GM18511 (cell line): ENCODE measurements around the gene OR52R1.
A peak's percentile ranks its signal among the peaks of the same experiment; 100 is the strongest.
"Not testable (repeated sequence)": the region's sequence is repeated elsewhere in the genome, so short reads cannot be mapped to it uniquely, and the experiment has no call there.

Experiments
- ATAC-seq: cut with Tn5 transposase; IDR thresholded peaks from one replicate; pipeline ENCODE4 v1.9.1; 2021; ENCODE audit warnings: mild to moderate bottlenecking, moderate library complexity; ENCODE audit not compliant: unreplicated experiment

The OR52R1 gene

DNA sequence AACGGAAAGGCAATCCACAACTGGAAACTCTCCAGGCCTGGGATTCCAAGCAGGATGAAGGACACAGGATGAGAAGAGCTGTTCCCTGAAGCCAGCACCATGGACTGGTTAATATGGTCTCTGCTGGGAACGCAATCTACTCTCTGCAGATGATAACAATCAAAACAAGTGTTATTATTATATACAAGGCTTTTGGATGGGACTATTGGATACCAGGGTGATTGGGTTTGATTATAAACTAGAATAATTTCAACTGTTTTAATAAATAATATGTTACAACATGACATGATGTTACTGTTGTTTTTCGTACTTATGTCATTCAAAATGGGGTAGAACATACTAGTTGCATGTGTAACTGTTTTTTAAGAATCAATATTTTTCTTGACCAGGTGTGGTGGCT is at the start of gene OR52R1:
TSS of gene OR52R1 (minus strand) at position 101 of the 400 bp plus-strand sequence. CDS start at position 101, 0 bp downstream.
- ATAC-seq, result no peak

DNA sequence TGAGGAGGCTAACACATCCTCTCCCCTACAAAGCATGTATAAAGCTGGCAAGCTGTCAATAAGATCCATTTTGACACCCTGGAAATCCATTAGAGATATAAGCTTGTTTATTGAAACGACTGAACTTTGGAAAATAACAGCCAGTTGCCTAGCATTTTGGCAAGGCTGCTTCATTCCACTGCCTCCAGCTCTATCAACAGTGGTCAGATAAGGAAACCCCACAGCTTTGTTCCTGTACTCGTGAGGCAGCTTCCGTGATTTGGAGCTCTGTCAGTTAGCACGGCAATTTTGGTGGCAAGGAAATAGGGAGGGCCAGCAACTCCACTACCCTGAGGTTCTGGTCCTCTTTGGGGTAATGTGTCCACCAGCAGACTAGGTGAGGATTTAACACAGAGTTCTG is 46.9 kb upstream of the OR52R1 start:
- ATAC-seq, result no peak

DNA sequence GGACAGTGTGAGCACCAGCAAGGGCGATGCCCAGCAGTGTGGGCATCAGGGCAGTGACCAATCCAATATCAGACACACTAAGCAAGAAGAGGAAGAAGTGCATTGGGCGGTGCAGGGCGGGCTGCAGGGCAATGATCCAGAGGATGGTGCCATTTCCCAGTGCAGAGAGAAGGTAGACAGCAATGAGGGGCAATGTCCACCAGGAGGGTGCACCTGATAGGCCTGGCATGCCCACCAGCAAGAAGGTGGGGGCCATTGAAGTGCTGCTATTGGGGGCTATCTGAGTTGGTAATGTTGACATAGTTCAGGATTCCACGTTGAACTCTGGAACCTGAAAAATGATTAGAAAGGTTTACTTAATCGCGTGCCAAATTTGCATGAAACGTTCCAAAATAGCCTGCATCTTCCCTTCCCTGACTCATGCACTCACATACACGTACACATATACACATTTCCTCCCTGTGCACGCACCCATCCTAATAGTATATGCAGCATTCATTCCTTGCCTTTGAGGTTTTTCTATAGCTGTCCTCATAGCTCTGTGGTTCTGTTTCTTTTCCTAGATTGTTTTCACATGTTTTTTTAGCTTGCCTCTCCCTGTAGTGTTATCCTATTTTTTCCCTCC is 44.8 kb upstream of the OR52R1 start, which contains the start of gene OR51S1:
TSS of gene OR51S1 (minus strand) at position 301 of the 625 bp plus-strand sequence. CDS start at position 301, 0 bp downstream.
- no peak for ATAC-seq

DNA sequence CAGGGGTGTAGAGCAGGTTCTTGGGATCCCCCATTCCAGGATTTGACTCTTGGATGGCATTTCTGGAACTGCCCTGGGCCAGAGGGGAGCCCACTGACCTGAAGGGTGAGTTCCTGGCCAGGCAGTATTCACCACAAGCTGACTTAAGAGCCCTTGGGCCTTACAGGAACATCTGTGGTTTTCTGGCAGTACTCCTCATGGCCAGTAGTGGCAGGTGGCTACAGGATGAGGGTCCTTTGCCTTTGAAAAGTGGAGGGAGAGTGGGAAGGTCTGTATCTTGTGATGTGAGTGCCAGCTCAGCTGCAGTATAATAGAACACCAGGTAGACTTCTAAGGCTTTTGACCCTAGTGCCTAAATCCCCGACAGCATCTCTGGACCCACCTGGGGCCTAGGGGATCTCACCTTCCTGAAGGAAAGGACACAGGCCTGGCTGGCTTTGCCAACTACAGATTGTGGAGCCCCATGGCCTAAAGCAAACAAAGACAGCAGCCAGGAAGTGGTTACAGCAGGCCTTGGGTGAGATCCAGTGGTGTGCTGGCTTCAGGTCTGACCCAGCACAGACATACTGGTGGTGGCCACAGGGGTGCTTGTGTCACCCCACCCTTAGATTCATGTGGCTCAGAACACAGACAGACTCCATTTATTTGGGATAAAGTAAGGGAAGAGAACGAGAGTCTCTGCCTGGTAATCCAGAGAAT is 35.8 kb upstream of the OR52R1 start:
- ATAC-seq, result no peak

DNA sequence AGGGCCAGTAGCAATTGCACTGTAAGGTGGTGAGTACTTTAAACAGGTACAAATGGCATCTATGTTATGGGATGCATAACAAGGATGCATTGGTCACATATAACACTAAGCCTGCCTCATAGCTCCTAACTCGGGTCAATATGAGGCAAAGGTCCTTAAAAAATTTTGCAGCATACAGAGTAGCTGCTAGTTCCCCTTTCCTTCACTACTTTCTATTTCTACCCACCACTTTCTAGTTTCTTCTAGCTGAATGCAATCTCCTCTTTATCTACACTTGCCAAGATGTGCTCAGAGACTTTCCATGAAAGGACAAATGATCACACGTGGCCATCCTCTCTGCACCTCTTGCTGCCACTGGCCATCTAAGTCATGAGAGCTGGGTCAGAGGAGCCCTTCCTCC is 26.7 kb upstream of the OR52R1 start:
- ATAC-seq, result no peak

DNA sequence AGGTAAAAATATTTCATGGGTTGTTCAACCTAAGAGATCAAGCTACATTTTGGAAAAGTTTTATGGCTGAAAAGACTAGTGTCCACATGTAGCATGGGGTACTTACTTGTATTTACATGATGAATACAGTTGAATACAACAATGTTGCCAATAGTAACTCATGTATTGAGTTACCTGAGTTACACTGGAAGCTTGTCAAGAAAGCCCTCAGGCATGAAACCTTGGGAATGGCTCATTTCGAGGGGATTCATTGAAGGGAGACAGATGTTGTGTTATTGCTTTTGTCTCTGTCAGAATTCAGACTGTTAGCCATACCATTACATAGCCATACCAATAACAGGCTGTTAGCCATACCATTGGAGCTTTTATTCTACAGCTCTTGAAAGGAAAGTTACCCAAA is 26.2 kb upstream of the OR52R1 start:
- ATAC-seq, result no peak

DNA sequence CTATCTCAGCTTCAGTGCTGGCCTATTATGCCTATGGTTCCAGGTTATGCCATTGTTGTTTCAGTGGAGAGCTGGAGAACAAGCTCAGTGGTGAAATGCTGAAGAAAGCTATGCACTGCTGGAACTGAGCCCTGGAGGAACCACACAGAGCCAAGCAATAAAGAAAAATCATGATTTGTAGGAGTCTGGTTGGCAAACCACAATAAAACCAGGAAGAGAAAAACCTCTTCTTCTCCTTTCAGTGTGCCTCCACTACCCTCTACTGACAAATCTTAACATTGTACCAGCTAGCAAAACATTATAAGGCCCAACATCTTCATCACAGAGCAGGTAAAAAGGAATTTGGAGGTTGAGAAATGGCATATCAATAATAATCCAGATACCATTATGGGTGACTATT is 22.2 kb upstream of the OR52R1 start:
- no peak for ATAC-seq

DNA sequence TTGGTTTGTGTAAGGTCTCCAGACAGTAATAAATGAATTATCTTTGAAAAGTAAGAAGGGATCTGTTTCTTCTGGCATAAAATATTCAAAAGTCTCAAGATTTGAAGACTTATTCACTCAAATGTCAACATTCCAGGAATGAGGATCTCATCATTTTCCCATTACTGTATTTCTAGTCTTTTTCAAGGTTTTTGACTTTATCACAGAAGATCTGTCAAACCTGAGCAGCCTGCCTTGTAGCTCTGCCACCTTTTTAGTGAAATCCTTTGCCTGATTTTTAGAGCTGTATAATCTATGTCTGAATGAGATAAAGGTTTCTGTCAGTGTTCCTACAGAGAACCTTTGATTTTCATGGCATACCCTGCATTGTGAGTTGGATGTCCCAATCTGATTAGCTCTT is 21.0 kb upstream of the OR52R1 start:
- no peak for ATAC-seq

DNA sequence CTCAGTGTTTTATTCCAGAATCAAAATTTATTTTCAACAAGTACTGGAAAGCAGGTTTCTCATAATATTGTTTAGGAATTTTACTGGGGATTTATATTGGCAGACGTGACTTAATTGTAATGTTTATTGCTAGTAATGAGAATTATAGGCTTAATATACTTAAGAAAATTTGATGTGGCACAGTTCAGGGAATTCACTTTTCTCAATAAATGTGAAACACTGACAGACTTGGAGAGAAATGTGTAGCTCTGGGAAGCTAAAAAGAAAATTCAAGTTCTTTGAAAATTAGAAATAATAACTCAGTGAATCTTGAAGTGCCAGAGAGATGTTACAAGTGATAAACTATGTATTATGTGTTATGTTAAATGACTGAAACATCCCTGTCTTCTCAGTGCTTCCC is 16.8 kb upstream of the OR52R1 start, which contains the start of gene OR51F2:
TSS of gene OR51F2 (plus strand) at position 301 of the 400 bp plus-strand sequence. CDS start 101 bp downstream, outside the sequence.
- ATAC-seq, result no peak

DNA sequence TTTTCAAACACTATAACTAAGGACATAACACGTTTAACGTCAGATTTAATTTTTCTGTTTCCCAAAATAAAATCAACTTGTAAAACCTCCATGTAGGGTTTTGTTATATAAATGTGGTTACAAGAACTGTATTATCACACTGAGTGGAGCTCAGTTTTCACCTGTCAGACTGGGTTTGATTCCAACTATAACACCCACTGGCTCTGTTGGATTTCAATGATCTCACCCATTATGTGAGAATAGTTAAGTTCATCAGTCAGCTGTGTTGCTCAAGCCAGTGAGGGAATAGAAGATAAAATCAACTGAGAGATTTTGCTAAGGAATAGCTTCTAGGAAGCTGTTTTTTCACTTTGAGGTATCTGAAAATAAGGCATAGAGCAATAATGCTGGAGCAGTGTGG is 5.1 kb upstream of the OR52R1 start:
- no peak for ATAC-seq

DNA sequence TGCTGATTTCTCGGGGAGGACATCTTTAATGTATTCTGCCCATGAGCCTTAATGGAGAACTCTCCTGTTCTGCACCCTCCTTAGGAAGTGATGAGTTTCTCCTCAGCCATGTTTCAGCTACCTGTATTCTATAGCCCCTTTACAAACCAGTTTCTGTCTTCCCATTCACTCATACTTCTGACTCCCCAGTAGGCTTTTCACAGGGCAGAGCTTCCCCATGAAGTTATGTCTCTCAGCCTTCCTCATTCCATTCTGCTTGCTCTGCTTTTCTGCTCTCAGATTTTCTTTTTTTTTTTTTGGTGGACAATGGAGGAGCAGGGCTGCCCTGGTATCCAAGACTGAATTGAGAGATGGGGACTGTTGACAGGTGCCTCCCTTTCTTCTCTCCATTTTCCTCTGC is 4.3 kb upstream of the OR52R1 start:
- ATAC-seq, result no peak

DNA sequence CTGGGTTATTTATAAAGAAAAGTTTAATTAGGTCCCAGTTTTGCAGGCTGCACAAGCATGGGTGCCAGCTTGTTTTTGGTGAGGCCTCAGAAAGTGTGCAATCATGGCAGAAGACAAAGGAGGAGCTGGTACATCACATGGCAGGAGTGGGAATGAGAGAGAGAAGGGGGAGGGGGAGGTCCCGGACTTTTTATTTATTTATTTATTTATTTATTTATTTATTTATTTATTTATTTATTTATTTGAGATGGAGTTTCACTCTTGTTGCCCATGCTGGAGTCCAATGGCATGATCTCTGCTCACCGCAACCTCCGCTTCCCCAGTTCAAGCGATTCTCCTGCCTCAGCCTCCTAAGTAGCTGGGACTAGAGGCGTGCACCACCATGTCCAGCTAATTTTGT is 2.9 kb downstream of the OR52R1 start:
- not testable (repeated sequence) for ATAC-seq

DNA sequence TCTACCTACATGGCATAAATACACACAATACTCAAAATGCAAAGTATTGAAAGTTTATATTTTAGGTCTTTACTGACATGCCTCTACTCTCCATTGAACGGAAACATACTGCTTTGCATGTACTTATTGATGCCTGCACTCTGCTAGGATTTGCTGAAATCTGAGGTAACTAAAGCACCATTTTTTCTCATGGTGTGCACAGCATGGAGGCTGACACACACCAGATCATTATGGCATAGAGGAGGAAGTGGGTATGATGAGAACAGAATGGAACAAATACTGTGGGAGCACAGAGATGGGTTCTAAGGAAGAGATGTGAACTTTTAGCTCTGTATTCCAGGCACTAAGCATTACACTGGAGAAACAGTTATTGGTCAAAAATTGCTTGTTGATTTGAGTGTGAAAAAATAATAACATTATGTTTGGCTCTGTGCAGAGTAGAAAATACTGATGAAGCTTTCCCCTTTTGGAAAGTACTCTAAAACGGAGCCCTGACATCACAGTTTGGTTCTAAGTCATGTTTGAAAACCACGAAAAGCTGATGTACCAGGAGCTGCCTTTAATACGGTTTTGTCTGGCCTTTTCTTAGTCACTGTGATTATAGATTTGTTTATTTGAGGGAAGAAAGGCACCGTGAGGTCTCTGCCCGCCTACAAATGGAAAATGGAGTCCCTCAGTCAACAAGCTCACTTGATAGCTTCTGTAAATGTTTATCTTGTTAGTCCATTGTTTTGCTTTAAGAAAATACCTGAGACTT is 5.6 kb downstream of the OR52R1 start:
- ATAC-seq, result no peak

DNA sequence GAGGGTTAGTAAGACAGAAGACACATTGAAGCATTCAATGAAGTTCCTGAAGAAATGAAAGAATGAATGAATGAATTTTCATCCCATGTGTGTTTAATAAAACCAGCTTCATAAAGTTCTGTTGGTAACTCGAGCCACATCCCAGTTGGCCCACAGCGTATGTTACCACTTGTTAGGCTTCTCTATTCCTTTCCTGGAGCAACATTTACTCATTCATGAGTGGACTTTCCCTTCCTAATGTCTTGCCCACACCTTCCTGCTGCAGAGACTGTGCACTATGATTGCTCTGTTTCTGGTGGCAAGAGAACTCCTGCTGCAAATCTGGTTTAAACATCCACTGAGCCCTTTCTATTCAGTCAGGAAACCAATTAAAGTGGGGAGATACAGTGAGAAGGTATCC is 7.0 kb downstream of the OR52R1 start:
- ATAC-seq, result no peak

DNA sequence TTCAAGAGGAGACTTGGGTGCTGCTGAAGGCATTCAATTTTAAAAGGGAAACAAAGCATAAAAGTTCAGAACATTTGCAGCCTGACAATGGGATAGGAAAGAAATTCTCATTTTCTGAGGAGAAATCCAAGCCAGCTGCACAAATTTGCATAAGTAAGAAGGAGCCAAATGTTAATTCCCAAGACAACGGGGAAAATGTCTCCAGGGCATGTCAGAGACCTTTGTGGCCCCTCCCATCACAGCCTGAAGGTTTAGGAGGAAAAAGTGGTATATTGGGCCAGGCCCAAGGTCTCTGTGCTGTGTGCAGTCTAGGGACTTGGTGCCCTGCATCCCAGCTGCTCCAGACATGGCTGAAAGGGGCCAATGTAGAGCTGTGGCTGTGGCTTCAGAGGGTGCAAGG is 21.7 kb downstream of the OR52R1 start:
- no peak for ATAC-seq

DNA sequence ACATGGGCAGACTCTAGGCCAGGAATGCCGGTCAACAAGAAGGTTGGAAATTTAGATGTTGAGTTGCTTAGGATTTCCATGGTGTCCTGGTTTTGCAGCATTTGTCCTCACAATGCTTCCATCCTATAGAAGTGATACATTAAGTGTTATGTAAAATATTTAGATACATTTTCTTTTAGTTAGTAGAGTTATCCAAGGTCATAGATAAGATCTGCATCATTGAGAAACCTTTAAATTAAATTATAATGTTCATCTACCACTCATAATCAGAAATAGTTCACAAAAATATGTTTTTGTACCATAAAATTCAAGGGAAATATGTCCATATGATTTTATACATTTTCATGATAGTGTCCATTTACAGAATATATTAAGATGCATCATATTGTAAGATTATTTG is 34.3 kb downstream of the OR52R1 start, which contains the start of gene OR51F1:
TSS of gene OR51F1 (minus strand) at position 101 of the 400 bp plus-strand sequence. CDS start at position 101, 0 bp downstream.
- ATAC-seq, result no peak

DNA sequence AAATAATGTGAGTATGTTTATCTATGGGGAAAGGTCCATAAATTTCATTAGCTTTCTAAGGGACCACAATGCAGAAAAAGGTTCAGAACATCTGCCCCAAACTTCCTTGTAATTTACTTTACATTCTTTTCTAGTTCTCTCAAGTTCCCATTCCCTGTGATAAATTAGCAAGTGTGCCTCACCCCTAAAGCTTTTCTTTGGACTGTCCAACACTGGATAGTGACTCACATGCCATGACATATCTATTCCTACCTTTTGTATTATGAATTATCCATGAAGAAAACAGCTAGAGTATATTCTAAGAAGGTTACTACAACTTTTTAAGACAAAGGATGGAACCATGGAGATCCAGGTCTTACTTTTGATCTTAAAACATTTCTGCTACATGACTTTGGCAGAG is 36.1 kb downstream of the OR52R1 start:
- ATAC-seq, result no peak

DNA sequence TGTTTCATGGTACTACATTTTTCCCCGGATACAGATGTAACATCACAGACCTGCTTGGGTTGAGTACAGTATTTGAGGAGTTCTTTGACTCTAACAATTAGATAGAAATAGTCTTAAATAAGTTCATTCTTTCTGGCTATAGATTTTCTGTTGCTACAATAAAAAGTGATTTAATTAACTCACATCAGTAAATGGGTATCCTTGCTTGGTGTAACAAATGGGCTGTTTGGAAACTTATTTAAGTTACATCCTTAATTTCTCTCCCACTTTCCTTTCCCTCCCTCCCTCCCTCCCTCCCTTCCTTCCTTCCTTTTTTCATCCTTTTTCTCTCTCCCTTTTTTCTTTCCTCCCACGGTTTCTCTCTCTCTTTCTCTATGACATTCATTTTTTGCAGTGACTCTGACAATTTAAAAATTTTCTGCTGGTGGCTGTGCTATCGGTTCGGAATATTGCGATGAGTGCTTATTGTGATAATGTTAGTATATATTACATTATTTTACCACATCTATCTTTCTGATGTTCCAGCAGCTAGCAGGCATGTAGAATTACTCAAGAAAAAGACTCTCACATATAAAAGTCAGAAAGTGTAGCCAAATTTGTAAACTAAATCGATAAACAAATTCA is 37.6 kb downstream of the OR52R1 start:
- ATAC-seq, result no peak

DNA sequence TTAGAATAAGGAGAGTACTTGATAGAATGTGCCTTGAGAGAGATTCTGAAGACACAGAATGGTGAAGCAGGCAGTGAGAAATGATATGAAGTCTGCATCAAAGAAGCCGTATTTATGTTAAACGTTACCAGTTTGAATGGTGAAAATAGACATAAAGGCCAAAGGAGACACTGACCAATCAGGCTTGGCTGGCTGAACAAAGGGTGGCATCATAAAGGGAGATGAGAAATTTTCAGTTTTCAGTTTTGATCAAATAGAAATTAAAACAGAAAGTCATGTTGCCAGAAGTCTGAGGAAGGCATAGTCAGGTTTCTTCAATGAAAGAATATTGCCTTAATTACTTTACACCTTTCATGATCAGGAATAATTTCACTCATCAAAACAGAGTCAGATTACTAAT is 41.1 kb downstream of the OR52R1 start:
- ATAC-seq, result peak; percentile 66
